H1 (cell line): ENCODE data around the gene RBP5. TPM values are rescaled to one million over a fixed set of nuclear protein-coding genes. Genes with fewer than 3 reads are reported as not detected.

ENCODE experiments used
- CTCF ChIA-PET: fragments of 300-600 bp; sonication (Branson Sonifier 250); formaldehyde crosslinking; loops from one replicate; lab custom pipeline; 2021; ENCODE audit not compliant: partially characterized antibody; lab: Charles Lee
- POLR2A ChIA-PET: fragments of 300-600 bp; sonication (Branson Sonifier 250); formaldehyde crosslinking; loops from one replicate; lab custom pipeline; 2021; ENCODE audit warnings: inconsistent platforms; ENCODE audit not compliant: partially characterized antibody; lab: Charles Lee
- DNase-seq, 2 experiments: peaks; one replicate each; pipeline versions ENCODE4 v3.0.0 to v3.0.0-alpha.2; 2010 to 2022; ENCODE audit warnings: low spot score in 2 of 2, low read depth in 1 of 2, mixed read lengths in 1 of 2
- FAIRE-seq: peaks from 2 replicates; lab custom pipeline; 2011; peaks lifted over from hg19 to GRCh38; lab: Jason Lieb, UNC
- H2AFZ ChIP-seq: 2 replicates; pipeline ENCODE4 v1.8.1; 2012; ENCODE audit warnings: low read length, inconsistent platforms
- H2AK5ac ChIP-seq: 2 replicates; pipeline ENCODE4 v1.6.1; 2013; ENCODE audit warnings: low read depth, low read length
- H2BK120ac ChIP-seq: replicated peaks from 2 replicates; pipeline ENCODE3; 2013; ENCODE audit warnings: low read depth, low read length, inconsistent platforms
- H2BK12ac ChIP-seq: 2 replicates; pipeline ENCODE4 v1.6.1; 2013; ENCODE audit warnings: low read depth, low read length
- H2BK15ac ChIP-seq: 2 replicates; pipeline ENCODE4 v1.6.1; 2013; ENCODE audit warnings: low read length
- H2BK20ac ChIP-seq: 2 replicates; pipeline ENCODE4 v1.6.1; 2013; ENCODE audit warnings: low read length
- H2BK5ac ChIP-seq: 2 replicates; pipeline ENCODE4 v1.6.1; 2013; ENCODE audit warnings: low read depth, low read length
- H3K14ac ChIP-seq: 2 replicates; pipeline ENCODE4 v1.6.1; 2013; ENCODE audit warnings: inconsistent platforms; ENCODE audit not compliant: insufficient read length
- H3K18ac ChIP-seq: 2 replicates; pipeline ENCODE4 v1.6.1; 2013; ENCODE audit warnings: low read length; ENCODE audit errors: extremely low read depth
- H3K23ac ChIP-seq: 2 replicates; pipeline ENCODE4 v1.6.1; 2013; ENCODE audit warnings: inconsistent platforms; ENCODE audit not compliant: insufficient read length
- H3K23me2 ChIP-seq: 2 replicates; pipeline ENCODE4 v1.6.1; 2013; ENCODE audit warnings: low read depth, low read length
- H3K27ac ChIP-seq: 2 replicates; pipeline ENCODE4 v1.6.1; 2011; ENCODE audit warnings: low read depth, low read length, inconsistent platforms
- H3K27me3 ChIP-seq, 4 experiments: replicated peaks in 1 of 4; 1 replicate in 1 of 4; 2 replicates in 3 of 4; pipeline versions ENCODE4 v1.6.1 to v1.8.1; 2011 to 2013; ENCODE audit warnings: low read length in 3 of 4, mild to moderate bottlenecking in 3 of 4, inconsistent platforms in 2 of 4, mixed read lengths in 2 of 4, moderate library complexity in 1 of 4; ENCODE audit not compliant: control insufficient read depth in 3 of 4, insufficient read depth in 3 of 4; ENCODE audit errors: extremely low read depth in 1 of 4
- H3K36me3 ChIP-seq, 4 experiments: 2 replicates each; pipeline versions ENCODE4 v1.6.1 to v1.8.1; 2011 to 2013; ENCODE audit warnings: mild to moderate bottlenecking in 4 of 4, low read length in 3 of 4, moderate library complexity in 2 of 4, control low read depth in 1 of 4, inconsistent platforms in 1 of 4; ENCODE audit not compliant: insufficient read depth in 4 of 4, control insufficient read depth in 2 of 4
- H3K4ac ChIP-seq: replicated peaks from 2 replicates; pipeline ENCODE3; 2013; ENCODE audit warnings: low read length, low read depth, mixed read lengths, inconsistent platforms; ENCODE audit not compliant: insufficient read length
- H3K4me1 ChIP-seq, 4 experiments: replicated peaks in 1 of 4; 1 replicate in 1 of 4; 2 replicates in 3 of 4; pipeline versions ENCODE4 v1.6.1 to v1.8.1; 2011 to 2013; ENCODE audit warnings: low read length in 3 of 4, inconsistent platforms in 2 of 4, mixed read lengths in 1 of 4; ENCODE audit not compliant: insufficient read depth in 4 of 4, control insufficient read depth in 3 of 4
- H3K4me2 ChIP-seq, 2 experiments: 2 replicates each; pipeline versions ENCODE4 v1.6.1 to v1.8.1; 2011 to 2013; ENCODE audit warnings: low read depth in 2 of 2, low read length in 2 of 2, control low read depth in 1 of 2, inconsistent platforms in 1 of 2, mild to moderate bottlenecking in 1 of 2; ENCODE audit not compliant: insufficient read depth in 1 of 2
- H3K4me3 ChIP-seq, 4 experiments: fragments of 200-600, 300-600 bp in 1 of 4; sonication (generic), shearing (Covaris generic), sonication (Bioruptor Twin) in 1 of 4; 2 replicates each; pipeline versions ENCODE4 v1.5.1 to v1.8.1; 2011 to 2016; ENCODE audit warnings: low read length in 4 of 4, low read depth in 3 of 4, control low read depth in 2 of 4, inconsistent platforms in 2 of 4, mild to moderate bottlenecking in 2 of 4, mixed read lengths in 1 of 4, moderate library complexity in 1 of 4; ENCODE audit not compliant: insufficient read depth in 2 of 4; ENCODE audit errors: extremely low read depth in 1 of 4
- H3K56ac ChIP-seq: replicated peaks from 2 replicates; pipeline ENCODE3; 2013; ENCODE audit warnings: low read depth, mild to moderate bottlenecking, mixed read lengths, low read length, inconsistent platforms; ENCODE audit not compliant: insufficient read length
- H3K79me1 ChIP-seq: 2 replicates; pipeline ENCODE4 v1.6.1; 2013; ENCODE audit warnings: low read depth, low read length, control low read depth
- H3K79me2 ChIP-seq, 2 experiments: 2 replicates each; pipeline versions ENCODE4 v1.6.1 to v1.8.1; 2012 to 2013; ENCODE audit warnings: low read length in 2 of 2, mild to moderate bottlenecking in 2 of 2, inconsistent platforms in 1 of 2; ENCODE audit not compliant: insufficient read depth in 2 of 2, control insufficient read depth in 1 of 2
- H3K9ac ChIP-seq, 4 experiments: replicated peaks in 1 of 4; 1 replicate in 1 of 4; 2 replicates in 3 of 4; pipeline versions ENCODE4 v1.6.1 to v1.8.1; 2011 to 2013; ENCODE audit warnings: low read depth in 3 of 4, low read length in 3 of 4, control low read depth in 2 of 4, mild to moderate bottlenecking in 2 of 4, moderate library complexity in 2 of 4, inconsistent platforms in 1 of 4; ENCODE audit errors: extremely low read depth in 1 of 4
- H3K9me3 ChIP-seq, 2 experiments: 2 replicates each; pipeline versions ENCODE4 v1.6.1 to v1.8.1; 2012 to 2013; ENCODE audit warnings: mild to moderate bottlenecking in 2 of 2, moderate library complexity in 2 of 2, control low read depth in 1 of 2, inconsistent platforms in 1 of 2, low read depth in 1 of 2, low read length in 1 of 2, mixed read lengths in 1 of 2; ENCODE audit not compliant: insufficient read depth in 2 of 2
- H4K20me1 ChIP-seq, 2 experiments: replicated peaks in 1 of 2; 2 replicates each; pipeline versions ENCODE3 to v1.8.1; 2011 to 2013; ENCODE audit warnings: inconsistent platforms in 2 of 2, low read length in 2 of 2, mild to moderate bottlenecking in 1 of 2; ENCODE audit not compliant: insufficient read depth in 2 of 2, control insufficient read depth in 1 of 2
- H4K5ac ChIP-seq: 2 replicates; pipeline ENCODE4 v1.6.1; 2013; ENCODE audit warnings: low read length, low read depth, mixed read lengths, inconsistent platforms; ENCODE audit not compliant: insufficient read length
- H4K8ac ChIP-seq: 2 replicates; pipeline ENCODE4 v1.8.0; 2013; ENCODE audit warnings: mild to moderate bottlenecking, moderate library complexity, low read length, inconsistent platforms; ENCODE audit not compliant: insufficient read depth; ENCODE audit errors: extremely low read depth
- H4K91ac ChIP-seq: replicated peaks from 2 replicates; pipeline ENCODE3; 2013; ENCODE audit warnings: low read length, mixed read lengths, inconsistent platforms; ENCODE audit not compliant: insufficient read length
- EP300 ChIP-seq, 2 experiments: IDR thresholded peaks; 1 replicate in 1 of 2; 2 replicates in 1 of 2; pipeline ENCODE4 v1.6.1; 2011 to 2012; ENCODE audit warnings: low read depth in 2 of 2, low read length in 2 of 2, mild to moderate bottlenecking in 2 of 2, borderline replicate concordance in 1 of 2, inconsistent platforms in 1 of 2, moderate library complexity in 1 of 2
- RAD21 ChIP-seq, 2 experiments: IDR thresholded peaks in 1 of 2; conservative IDR thresholded peaks in 1 of 2; 2 replicates each; pipeline ENCODE4 v1.6.1; 2011; ENCODE audit warnings: low read depth in 2 of 2, low read length in 2 of 2, improper control_type of control experiment in 1 of 2, inconsistent platforms in 1 of 2, mild to moderate bottlenecking in 1 of 2, moderate library complexity in 1 of 2
- SIX5 ChIP-seq: IDR thresholded peaks from 2 replicates; pipeline ENCODE4 v1.6.1; 2011; ENCODE audit warnings: mild to moderate bottlenecking, low read depth, low read length
- WGBS, 2 experiments: shearing (Covaris generic) in 1 of 2; methylation state at CpG; one replicate each; pipeline versions ENCODE4 v1.1.6 to v1.1.7; 2013 to 2015; ENCODE audit warnings: low lambda C conversion rate in 2 of 2, mixed read lengths in 2 of 2, inconsistent platforms in 1 of 2, low coverage in 1 of 2, missing lambda C conversion rate in 1 of 2; ENCODE audit not compliant: insufficient replicate concordance in 2 of 2, insufficient coverage in 1 of 2, insufficient read length in 1 of 2; ENCODE audit errors: extremely low coverage in 1 of 2, missing lambda C conversion rate in 1 of 2; 5-methylcytosine and 5-hydroxymethylcytosine counted together
- polyA plus RNA-seq, 7 experiments: library from polyadenylated mRNA; depleted of rRNA in 3 of 7; stranded (reverse) in 5 of 7; unstranded in 2 of 7; fragments of >200 nt in 5 of 7; fragments of 200-250 nt in 2 of 7; gene quantifications; 1 replicate in 5 of 7; 2 replicates in 1 of 7; 4 replicates in 1 of 7; pipeline versions ENCODE4 v1.2.1 to v1.2.3, GENCODE V29; 2011 to 2013; ENCODE audit warnings: missing spikeins in 2 of 7, mixed read lengths in 2 of 7
- total RNA-seq: library from RNA; stranded (reverse); fragmentation: NEBNext Ultra II Directional; extraction: Animal tissue kit (Norgen Biotek cat#: 25700); gene quantifications from 2 replicates; pipeline ENCODE4 v1.2.1, GENCODE V29; 2021

Gene RBP5
- total and polyA plus RNA-seq, 2 of the 8 experiments (the other 6 are each of a cell fraction or from before 2014, with no cell fraction given), result 1.2 to 1.9 TPM

- Histone ChIP-seq H3K56ac (no peak overlapping the region), H3K79me1 (no peaks in the 10 kb centered on the region), H2AK5ac (no peak overlapping the region), H2BK12ac (no peak overlapping the region), H2BK20ac (no peak overlapping the region), H2AFZ (no peak overlapping the region), H4K91ac (no peak overlapping the region), H3K4ac (no peak overlapping the region), H4K8ac (no peak overlapping the region), H4K20me1 (peaks cover 2 to 3% of the 10 kb centered on the region in 2 experiments), H3K27me3 (no peaks in the 10 kb centered on the region), H3K27ac (no peak overlapping the region), H3K4me2 (no peak overlapping the region), H2BK15ac (no peak overlapping the region), H2BK5ac (no peak overlapping the region), H3K4me1 (no peaks in the 10 kb centered on the region), H2BK120ac (no peak overlapping the region), H3K9ac (no peak overlapping the region), H3K23ac (no peak overlapping the region), H3K36me3 (peaks cover 0 to 9% (median 0%) of the 10 kb centered on the region in 4 experiments; a peak in 5 of 8 replicates), H4K5ac (no peak overlapping the region), H3K23me2 (no peaks in the 10 kb centered on the region), H3K9me3 (no peaks in the 10 kb centered on the region), H3K4me3 (no peak overlapping the region), H3K79me2 (no peaks in the 10 kb centered on the region), H3K18ac (no peak overlapping the region), H3K14ac (no peak overlapping the region)
- ChIA-PET POLR2A (no interaction called here), CTCF (interaction anchor here (1.1 to 10.0 kb wide), 3 partner anchors 7 to 22 kb away, joined by 4 to 151 read pairs (median 5); partner anchors contain the start of gene RBP5)
- FAIRE-seq (no peak), DNase-seq (peak in 1 of 2 experiments; percentile 4)
- WGBS, 2 experiments, result 83% methylated on average over 4 of the region's 6 CpGs; no CpG with 5 or more reads in 1 of the 2 experiments
- TF ChIP-seq RAD21 (IDR thresholded peaks at IDR 0.05 in 1 of 2, conservative IDR thresholded peaks at IDR 0.05 in 1 of 2; ENCODE audit: low read depth in 2 of 2, low read length in 2 of 2), result no peak
- no peak for TF ChIP-seq EP300 (IDR thresholded peaks at IDR 0.05; ENCODE audit: borderline replicate concordance in 1 of 2, low read depth in 2 of 2, low read length in 2 of 2)
- TF ChIP-seq SIX5, result no peak
Observed at GRCh38 chr12:7150841-7151240, 22.2 kb upstream of the RBP5 start.
